Sigmoid colon (tissue), 4 donors: Measurements from ENCODE around the gene MTMR6.

Source experiments
- CTCF ChIP-seq, 4 experiments: fragments of 450-650 bp in 3 of 4; fragments of 200-600 bp in 1 of 4; IDR thresholded peaks; one replicate each; pipeline ENCODE4 v1.5.1; 2016 to 2019; ENCODE audit warnings: antibody characterized with exemption in 4 of 4, mild to moderate bottlenecking in 3 of 4, moderate library complexity in 2 of 4
- EP300 ChIP-seq, 4 donors: sonication (generic); formaldehyde crosslinking; IDR thresholded peaks; one replicate each; pipeline ENCODE4 v1.6.1; 2017; ENCODE audit warnings: antibody characterized with exemption in 4 of 4
- POLR2A ChIP-seq, 2 donors: fragments of 450-650 bp; IDR thresholded peaks; one replicate each; pipeline ENCODE4 v1.6.1; 2016; ENCODE audit warnings: antibody characterized with exemption in 2 of 2, mild to moderate bottlenecking in 2 of 2, moderate library complexity in 2 of 2

DNA sequence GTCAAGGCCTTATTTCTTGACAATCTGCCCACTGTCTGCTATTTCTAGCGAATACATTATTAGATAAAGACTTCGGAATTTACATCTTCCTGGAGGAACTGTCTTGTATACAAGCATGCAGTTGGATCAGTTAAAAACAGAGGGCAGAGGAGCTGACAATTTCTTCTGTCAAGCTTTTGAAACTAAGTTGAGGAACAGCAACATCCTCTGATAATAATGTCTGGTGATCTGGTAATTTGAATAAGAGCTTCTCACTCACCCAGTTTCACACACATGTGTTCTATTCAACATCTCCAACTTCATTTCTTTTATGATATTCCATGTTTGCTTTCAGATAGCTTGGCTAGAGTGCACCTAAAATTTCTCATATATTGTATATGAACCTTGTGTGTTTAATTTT is 50.2 kb downstream of the MTMR6 start:
- TF ChIP-seq POLR2A (IDR thresholded peaks at IDR 0.05) (no peak), CTCF (IDR thresholded peaks at IDR 0.05) (no peak), EP300 (IDR thresholded peaks at IDR 0.05) (no peak)
